WERI-Rb-1 (cell line): ENCODE results near the gene NFIA.

ENCODE experiments used
- DNase-seq: peaks from one replicate; pipeline ENCODE4 v3.0.0-alpha.2; 2020
- H3K27ac ChIP-seq: fragments of 250-450 bp; sonication (Bioruptor Pico); 2 replicates; pipeline ENCODE4 v1.5.1; 2020; ENCODE audit warnings: mild to moderate bottlenecking, moderate library complexity
- H3K27me3 ChIP-seq: fragments of 250-450 bp; sonication (Bioruptor Pico); 2 replicates; pipeline ENCODE4 v1.5.1; 2021; ENCODE audit warnings: mild to moderate bottlenecking, low read depth, moderate library complexity; ENCODE audit not compliant: insufficient read depth, severe bottlenecking
- H3K36me3 ChIP-seq: fragments of 250-450 bp; sonication (Bioruptor Pico); 2 replicates; pipeline ENCODE4 v1.5.1; 2020; ENCODE audit warnings: mild to moderate bottlenecking, moderate library complexity
- H3K4me3 ChIP-seq: 2 replicates; pipeline ENCODE4 v1.5.1; 2011; ENCODE audit warnings: low read depth, mild to moderate bottlenecking, control low read depth, low read length
- H3K9me3 ChIP-seq: fragments of 250-450 bp; sonication (Bioruptor Pico); 2 replicates; pipeline ENCODE4 v1.5.1; 2021; ENCODE audit warnings: mild to moderate bottlenecking, moderate library complexity; ENCODE audit not compliant: severe bottlenecking
- CTCF ChIP-seq: IDR thresholded peaks from 2 replicates; pipeline ENCODE4 v1.5.1; 2011; ENCODE audit warnings: low read depth, mild to moderate bottlenecking, control low read depth, inconsistent platforms, low read length

Gene NFIA

GRCh38 chr1:61313906-61314422 lies 231.6 kb downstream of the NFIA start:
- H3K27ac ChIP-seq, result no peak overlapping the region
- no peak for DNase-seq
- H3K9me3 ChIP-seq, result peaks cover 3% of the 10 kb centered on the region
- H3K27me3 ChIP-seq, result no peaks in the 10 kb centered on the region
- TF ChIP-seq CTCF, result no peak
- no peaks in the 10 kb centered on the region for H3K36me3 ChIP-seq
- H3K4me3 ChIP-seq, result no peak overlapping the region

- Histone ChIP-seq H3K4me3 (no peak overlapping the region), H3K27me3 (no peaks in the 10 kb centered on the region), H3K27ac (no peak overlapping the region), H3K9me3 (peaks cover 3% of the 10 kb centered on the region), H3K36me3 (no peaks in the 10 kb centered on the region)
- no peak for DNase-seq
- no peak for TF ChIP-seq CTCF
Measured at GRCh38 chr1:61315011-61315410, 232.7 kb downstream of the NFIA start.

GRCh38 chr1:61316493-61316892 lies 234.1 kb downstream of the NFIA start:
- H3K27ac ChIP-seq, result no peak overlapping the region
- H3K9me3 ChIP-seq, result peaks cover 3% of the 10 kb centered on the region
- H3K27me3 ChIP-seq, result no peaks in the 10 kb centered on the region
- no peaks in the 10 kb centered on the region for H3K36me3 ChIP-seq
- TF ChIP-seq CTCF, result no peak
- no peak overlapping the region for H3K4me3 ChIP-seq
- no peak for DNase-seq

GRCh38 chr1:61318319-61319125 lies 236.2 kb downstream of the NFIA start:
- TF ChIP-seq CTCF, result no peak
- H3K9me3 ChIP-seq, result no peaks in the 10 kb centered on the region
- DNase-seq, result no peak
- H3K36me3 ChIP-seq, result no peaks in the 10 kb centered on the region
- no peak overlapping the region for H3K4me3 ChIP-seq
- H3K27me3 ChIP-seq, result no peaks in the 10 kb centered on the region
- no peak overlapping the region for H3K27ac ChIP-seq

GRCh38 chr1:61320575-61320974 lies 238.2 kb downstream of the NFIA start:
- H3K27ac ChIP-seq, result no peak overlapping the region
- no peak for TF ChIP-seq CTCF

More at GRCh38 chr1:61320575-61320974, 238.2 kb downstream of the NFIA start:
- Histone ChIP-seq H3K36me3 (no peaks in the 10 kb centered on the region), H3K9me3 (no peaks in the 10 kb centered on the region), H3K4me3 (no peak overlapping the region), H3K27me3 (no peaks in the 10 kb centered on the region)
- no peak for DNase-seq
